HuH-7 (cell line): ENCODE data around the gene BMPR2.
A peak's percentile ranks its signal among the peaks of the same experiment; 100 is the strongest.
"Not testable (repeated sequence)": the region's sequence is repeated elsewhere in the genome, so short reads cannot be mapped to it uniquely, and the experiment has no call there.

ENCODE experiments used
- DNase-seq: peaks from one replicate; pipeline ENCODE4 v3.0.0; 2011; ENCODE audit warnings: low spot score

Gene BMPR2

GRCh38 chr2:202375609-202376408 is at the start of gene BMPR2:
Gene BMPR2 (plus strand): TSS chr2:202376327. CDS start chr2:202377475, 1,148 bp downstream.
- peak; percentile 80 for DNase-seq

DNA sequence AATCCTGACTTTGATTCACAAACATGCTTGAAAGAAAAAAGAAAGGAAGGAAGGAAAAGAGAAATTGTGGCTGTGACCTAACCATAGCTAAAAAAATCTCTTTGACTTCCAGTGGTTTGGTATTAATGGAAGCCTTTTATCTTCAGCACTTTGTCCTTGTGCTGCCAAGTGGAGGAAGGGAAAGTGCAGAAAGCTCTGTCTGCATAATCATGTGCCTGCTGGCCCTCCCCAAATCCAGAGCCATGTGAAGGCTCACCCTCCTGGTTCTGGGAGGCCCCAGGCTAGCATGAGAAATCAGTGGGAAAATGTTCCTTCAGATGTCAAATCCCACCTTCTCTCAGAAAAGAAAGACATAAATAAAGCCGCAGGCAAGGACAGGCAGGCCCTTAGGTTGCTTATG is 48.3 kb upstream of the BMPR2 start:
- DNase-seq = no peak

DNA sequence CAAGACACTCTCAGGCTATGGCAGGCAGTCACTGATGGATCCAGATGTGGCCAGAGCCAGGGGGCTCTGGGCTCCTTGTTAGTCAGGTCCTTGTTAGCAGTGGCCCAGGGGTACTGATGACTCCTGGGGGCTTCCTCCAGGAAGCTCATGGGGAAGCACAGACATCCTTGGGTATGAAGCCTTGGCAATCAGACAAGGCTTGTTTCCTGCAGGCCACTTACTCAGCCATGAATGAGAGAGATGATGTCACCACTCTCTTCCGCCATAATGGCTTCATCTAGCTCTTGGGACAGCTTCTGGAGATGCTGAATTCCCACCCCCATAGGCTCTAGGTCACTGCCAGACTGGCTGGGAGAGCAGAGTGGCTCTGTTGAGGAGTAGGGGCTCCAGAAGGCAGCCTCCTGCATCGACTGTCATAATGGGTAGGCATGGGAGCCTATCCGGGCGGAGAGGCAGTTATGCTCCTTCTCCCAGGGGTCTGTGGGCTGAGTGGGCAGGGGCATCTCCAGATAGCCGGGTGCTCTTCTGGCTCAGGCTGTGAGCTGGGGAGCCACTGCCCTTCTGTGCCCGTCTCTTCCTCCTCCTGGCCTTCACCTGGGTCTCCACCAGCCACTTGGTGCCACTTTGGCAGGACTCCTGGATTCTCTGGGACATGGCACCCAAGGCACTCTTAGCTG is 40.2 kb upstream of the BMPR2 start:
- DNase-seq = no peak

- DNase-seq = no peak
Observed at GRCh38 chr2:202337151-202337550, 39.0 kb upstream of the BMPR2 start.

- no peak for DNase-seq
Observed at GRCh38 chr2:202337706-202338346, 38.3 kb upstream of the BMPR2 start.

GRCh38 chr2:202339071-202339870 is 36.9 kb upstream of the BMPR2 start:
- no peak for DNase-seq

DNA sequence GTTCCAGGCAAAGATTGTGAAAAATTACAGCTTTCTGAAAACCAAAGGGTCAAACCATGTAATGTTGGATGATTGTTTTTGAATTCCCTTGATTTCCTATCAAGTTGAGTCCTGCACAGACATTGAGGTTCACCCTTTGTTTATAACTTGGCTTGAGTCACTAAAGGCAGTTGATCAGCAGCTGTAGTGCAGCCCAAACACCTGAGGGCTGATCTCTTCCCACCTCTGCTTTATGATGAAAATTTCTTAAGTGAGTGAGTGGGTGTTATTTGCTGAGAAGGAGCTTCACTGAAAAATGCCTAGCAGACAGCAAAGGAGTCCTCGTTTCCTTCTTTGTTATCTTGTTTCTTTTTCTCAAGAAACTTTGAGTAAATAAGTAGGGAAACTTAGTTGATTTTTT is 31.9 kb upstream of the BMPR2 start:
- DNase-seq = no peak

- no peak for DNase-seq
Observed at GRCh38 chr2:202346180-202346579, 29.9 kb upstream of the BMPR2 start.

GRCh38 chr2:202353430-202353829 is 22.7 kb upstream of the BMPR2 start:
- no peak for DNase-seq

DNA sequence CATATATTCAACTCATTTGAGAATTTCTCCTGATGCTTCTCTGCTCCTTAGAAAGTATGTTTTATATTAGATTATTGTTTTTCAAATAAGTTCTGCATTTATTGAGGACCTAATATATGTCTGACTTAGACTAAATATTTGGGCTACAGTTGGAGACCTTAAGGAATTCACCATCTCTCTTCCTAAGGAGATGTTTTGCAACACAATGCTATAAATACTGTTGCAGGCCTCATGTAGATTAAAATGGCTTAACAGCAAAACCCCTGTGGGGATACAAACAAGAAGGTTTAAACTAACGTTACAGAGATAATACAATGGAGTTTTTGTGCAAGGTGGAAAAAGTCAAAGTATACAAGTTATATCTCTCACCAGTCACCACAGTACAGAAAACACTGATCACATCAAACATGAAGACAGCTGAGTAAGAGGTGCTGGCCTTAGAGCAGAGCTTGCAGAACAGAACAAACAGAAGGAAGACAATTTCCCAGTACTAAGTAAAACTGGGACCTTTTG is 20.1 kb upstream of the BMPR2 start:
- DNase-seq = no peak

- DNase-seq = not testable (repeated sequence)
Observed at GRCh38 chr2:202358924-202359323, 17.2 kb upstream of the BMPR2 start.

GRCh38 chr2:202360646-202361045 is 15.5 kb upstream of the BMPR2 start:
- DNase-seq = no peak

GRCh38 chr2:202361108-202361507 is 15.0 kb upstream of the BMPR2 start:
- DNase-seq = no peak

DNA sequence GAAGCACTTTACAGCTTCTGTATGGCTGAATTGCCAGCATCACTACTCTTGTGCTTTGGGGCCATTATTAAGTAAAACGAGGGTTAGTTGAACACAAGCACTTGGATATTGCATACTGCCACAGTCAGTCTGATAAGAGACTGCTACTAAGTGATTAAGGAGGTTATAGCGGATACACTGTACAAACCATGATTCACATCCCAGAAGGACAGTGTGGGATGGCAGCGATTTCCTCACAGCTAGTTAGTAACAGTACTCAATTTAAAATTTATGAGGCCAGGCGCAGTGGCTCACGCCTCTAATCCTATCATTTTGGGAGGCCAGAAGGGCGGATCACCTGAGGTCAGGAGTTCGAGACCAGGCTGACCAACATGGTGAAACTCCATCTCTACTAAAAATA is 2.6 kb upstream of the BMPR2 start:
- no peak for DNase-seq

GRCh38 chr2:202374383-202374782 is 1.7 kb upstream of the BMPR2 start:
- DNase-seq = not testable (repeated sequence)

DNA sequence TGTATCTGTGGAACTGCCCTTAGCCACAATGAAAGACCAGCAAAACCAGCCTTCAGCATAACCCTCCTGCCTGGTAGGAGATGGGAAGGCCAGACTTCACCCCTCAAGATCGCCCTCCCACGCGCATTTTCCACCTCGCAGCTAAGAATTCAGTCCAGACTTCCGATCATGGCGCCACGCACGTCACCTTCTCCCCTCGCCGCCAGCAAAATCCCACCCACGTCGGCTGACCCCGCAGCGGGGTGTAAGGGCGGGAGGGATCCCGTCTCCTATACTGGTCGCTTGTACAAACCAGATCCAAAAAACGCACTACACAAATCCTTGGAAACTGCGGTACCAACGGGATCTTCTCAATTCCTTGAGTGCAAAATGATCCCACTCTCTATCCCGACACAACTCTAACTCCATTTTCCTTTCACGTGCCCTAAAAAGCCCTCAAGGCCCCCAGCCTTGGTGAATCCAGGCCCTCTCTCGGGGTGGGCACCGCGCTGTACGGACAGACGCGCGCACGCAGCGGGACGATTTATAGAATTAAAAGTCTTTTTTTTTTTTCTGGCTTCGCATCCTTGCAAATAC is 1.0 kb upstream of the BMPR2 start:
- peak; percentile 20 for DNase-seq

DNA sequence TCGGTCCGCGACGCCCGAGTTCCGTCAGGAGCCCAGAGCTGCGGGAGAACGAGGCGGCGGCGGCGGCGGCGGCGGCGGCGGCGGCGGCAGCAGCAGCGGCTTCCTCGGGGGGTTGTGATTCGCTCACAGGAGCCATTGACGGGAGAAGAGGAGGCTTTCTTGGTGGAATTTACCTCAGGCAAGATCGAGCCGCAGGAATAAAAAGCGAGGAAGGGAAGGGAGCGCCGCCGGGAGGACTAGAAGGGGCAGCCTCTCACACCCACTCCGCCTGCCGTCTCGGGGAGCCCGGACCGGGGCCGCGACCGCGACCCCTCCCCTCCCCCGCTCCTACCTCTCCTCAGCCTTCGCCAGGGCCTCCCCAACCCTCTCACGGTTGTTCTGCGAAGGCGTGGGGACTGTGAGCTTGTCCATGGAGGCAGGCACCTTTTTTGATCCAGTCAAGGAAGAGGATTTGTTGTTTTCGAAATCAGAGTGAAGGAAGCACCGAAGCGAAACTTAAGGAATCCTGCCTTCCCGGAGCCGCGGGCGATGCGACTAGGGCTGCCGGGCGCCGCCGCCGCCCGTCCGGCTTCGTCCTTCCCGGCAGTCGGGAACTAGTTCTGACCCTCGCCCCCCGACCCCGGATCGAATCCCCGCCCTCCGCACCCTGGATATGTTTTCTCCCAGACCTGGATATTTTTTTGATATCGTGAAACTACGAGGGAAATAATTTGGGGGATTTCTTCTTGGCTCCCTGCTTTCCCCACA is 506 bp downstream of the BMPR2 start:
- peak; percentile 28 for DNase-seq

GRCh38 chr2:202377207-202377761 is 1.2 kb downstream of the BMPR2 start:
- DNase-seq = peak; percentile 40

GRCh38 chr2:202378001-202378400 is 1.9 kb downstream of the BMPR2 start:
- DNase-seq = no peak

GRCh38 chr2:202378662-202379358 is 2.7 kb downstream of the BMPR2 start:
- no peak for DNase-seq
